GM23248 (cell line): ENCODE measurements around the gene ATP5F1E.
"Not testable (repeated sequence)": the region's sequence is repeated elsewhere in the genome, so short reads cannot be mapped to it uniquely, and the experiment has no call there.

Experiments used
- EZH2 ChIP-seq: fragments of 200-600 bp; sonication (generic); IDR thresholded peaks from 2 replicates; pipeline ENCODE4 v1.6.1; 2018; ENCODE audit warnings: antibody characterized with exemption, mild to moderate bottlenecking; ENCODE audit not compliant: insufficient read depth, poor library complexity, severe bottlenecking
- EZH2phosphoT487 ChIP-seq: fragments of 200-600 bp; sonication (generic); IDR thresholded peaks from 2 replicates; pipeline ENCODE4 v1.6.1; 2018; ENCODE audit warnings: antibody characterized with exemption, moderate library complexity, mild to moderate bottlenecking, low read depth; ENCODE audit not compliant: insufficient read depth

DNA sequence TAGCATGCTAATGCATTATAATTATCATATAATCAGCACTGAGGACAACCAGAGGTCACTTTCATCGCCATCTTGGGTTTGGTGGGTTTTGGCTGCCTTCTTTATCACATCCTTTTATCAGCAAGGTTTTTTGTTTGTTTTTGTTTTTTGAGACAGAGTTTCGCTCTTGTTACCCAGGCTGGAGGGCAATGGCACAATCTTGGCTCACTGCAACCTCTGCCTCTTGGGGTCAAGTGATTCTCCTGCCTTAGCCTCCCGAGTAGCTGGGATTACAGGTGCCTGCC is 20.3 kb downstream of the ATP5F1E start:
- TF ChIP-seq EZH2, EZH2phosphoT487: not testable (repeated sequence)
